B cell (primary cell): ENCODE results near the gene THAP8. TPM values are rescaled to one million over a fixed set of nuclear protein-coding genes. Genes with fewer than 3 reads are reported as not detected.

Experiments used
- ATAC-seq: fragments of 200-7000 bp; cut with Tn5 transposase; one replicate; pipeline ENCODE4 v1.10.0; 2021; ENCODE audit warnings: low read depth, mild to moderate bottlenecking, moderate number of reproducible peaks, moderate library complexity
- CTCF ChIA-PET: fragments of 350-600 bp; sonication (Branson Sonifier 250); formaldehyde crosslinking; loops from one replicate; lab custom pipeline; 2021; ENCODE audit warnings: antibody characterized with exemption, inconsistent platforms; lab: Charles Lee
- POLR2A ChIA-PET: fragments of 350-600 bp; sonication (Branson Sonifier 250); formaldehyde crosslinking; loops from one replicate; lab custom pipeline; 2021; ENCODE audit warnings: antibody characterized with exemption; lab: Charles Lee
- DNase-seq: peaks from one replicate; pipeline ENCODE4 v3.0.0; 2013
- H2AFZ ChIP-seq: 2 replicates; pipeline ENCODE4 v1.6.1; 2012; ENCODE audit warnings: mild to moderate bottlenecking, low read depth, low read length; ENCODE audit not compliant: insufficient read depth, poor library complexity, severe bottlenecking
- H3K27ac ChIP-seq, 2 donors: 1 replicate in 1 of 2; 2 replicates in 1 of 2; pipeline ENCODE4 v1.5.1; 2012 to 2013; ENCODE audit warnings: low read length in 2 of 2, mild to moderate bottlenecking in 2 of 2, moderate library complexity in 1 of 2
- H3K27me3 ChIP-seq, 4 experiments: fragments of 200-600 bp in 1 of 4; sonication (generic) in 1 of 4; replicated peaks in 1 of 4; 1 replicate in 2 of 4; 2 replicates in 2 of 4; pipeline versions ENCODE4 v1.6.1 to v1.7.0; 2013 to 2016; ENCODE audit warnings: low read length in 3 of 4, mild to moderate bottlenecking in 2 of 4, mixed read lengths in 1 of 4, moderate library complexity in 1 of 4; ENCODE audit not compliant: insufficient read depth in 4 of 4, control insufficient read depth in 3 of 4; ENCODE audit errors: control extremely low read depth in 1 of 4
- H3K36me3 ChIP-seq, 2 experiments: replicated peaks in 1 of 2; 1 replicate in 1 of 2; 2 replicates in 1 of 2; pipeline versions ENCODE4 v1.6.1 to v1.7.1; 2013; ENCODE audit warnings: low read length in 1 of 2; ENCODE audit not compliant: insufficient read depth in 2 of 2, control insufficient read depth in 1 of 2; ENCODE audit errors: control extremely low read depth in 1 of 2, extremely low read depth in 1 of 2
- H3K4me1 ChIP-seq, 2 donors: fragments of 200-600 bp in 1 of 2; sonication (generic) in 1 of 2; 1 replicate in 1 of 2; 2 replicates in 1 of 2; pipeline versions ENCODE4 v1.5.1 to v1.6.1; 2013 to 2017; ENCODE audit warnings: low read length in 2 of 2; ENCODE audit not compliant: control insufficient read depth in 2 of 2, insufficient read depth in 2 of 2
- H3K4me2 ChIP-seq: replicated peaks from 2 replicates; pipeline ENCODE3; 2012; ENCODE audit warnings: mild to moderate bottlenecking, low read depth, low read length; ENCODE audit not compliant: poor library complexity, severe bottlenecking
- H3K4me3 ChIP-seq, 5 experiments: fragments of 200-600 bp in 1 of 5; sonication (generic) in 1 of 5; 1 replicate in 3 of 5; 2 replicates in 2 of 5; pipeline versions ENCODE4 v1.5.1 to v1.7.0; 2011 to 2016; ENCODE audit warnings: low read length in 4 of 5, mild to moderate bottlenecking in 4 of 5, low read depth in 2 of 5, control low read depth in 1 of 5, moderate library complexity in 1 of 5; ENCODE audit not compliant: insufficient read depth in 1 of 5; ENCODE audit errors: control extremely low read depth in 1 of 5, extremely low read depth in 1 of 5
- H3K79me2 ChIP-seq: fragments of 200-600 bp; sonication (generic); one replicate; pipeline ENCODE4 v1.6.0; 2016; ENCODE audit warnings: low read length; ENCODE audit not compliant: control insufficient read depth, insufficient read depth
- H3K9ac ChIP-seq: fragments of 200-600 bp; sonication (generic); 2 replicates; pipeline ENCODE4 v1.6.1; 2017; ENCODE audit warnings: mild to moderate bottlenecking, low read length, moderate library complexity
- H3K9me3 ChIP-seq, 3 donors: one replicate each; pipeline versions ENCODE4 v1.6.1 to v1.7.1; 2013; ENCODE audit warnings: low read length in 2 of 3; ENCODE audit not compliant: control insufficient read depth in 2 of 3, insufficient read depth in 1 of 3; ENCODE audit errors: control extremely low read depth in 1 of 3
- H4K20me1 ChIP-seq: 2 replicates; pipeline ENCODE4 v1.6.0; 2012; ENCODE audit warnings: mild to moderate bottlenecking, low read length; ENCODE audit not compliant: insufficient read depth, control insufficient read depth, poor library complexity, severe bottlenecking
- H3K27ac Mint-ChIP-seq: one replicate; pipeline ENCODE4 v1.8.0; 2021; ENCODE audit warnings: mixed read lengths
- H3K27me3 Mint-ChIP-seq: one replicate; pipeline ENCODE4 v1.8.0; 2021; ENCODE audit warnings: mixed read lengths
- H3K4me1 Mint-ChIP-seq: one replicate; pipeline ENCODE4 v1.8.0; 2021; ENCODE audit warnings: mixed read lengths
- H3K4me3 Mint-ChIP-seq: one replicate; pipeline ENCODE4 v1.8.0; 2021; ENCODE audit warnings: mixed read lengths
- H3K9me3 Mint-ChIP-seq: one replicate; pipeline ENCODE4 v1.8.0; 2022; ENCODE audit warnings: mixed read lengths; ENCODE audit not compliant: insufficient read depth
- CTCF ChIP-seq: fragments of 200-600 bp; IDR thresholded peaks from one replicate; pipeline ENCODE4 v1.8.0; 2022; ENCODE audit warnings: antibody characterized with exemption, mild to moderate bottlenecking
- EZH2 ChIP-seq: IDR thresholded peaks from 2 replicates; pipeline ENCODE4 v1.6.1; 2012; ENCODE audit warnings: borderline replicate concordance, low read depth, mild to moderate bottlenecking, moderate library complexity, low read length; ENCODE audit not compliant: insufficient read depth, poor library complexity, severe bottlenecking
- WGBS: methylation state at CpG from one replicate; pipeline ENCODE4 v1.1.5; 2013; ENCODE audit warnings: missing lambda C conversion rate; ENCODE audit not compliant: insufficient coverage; 5-methylcytosine and 5-hydroxymethylcytosine counted together
- intact Hi-C: fragments of 100-400 bp; cut with micrococcal nuclease; formaldehyde crosslinking; loops from one replicate; pipeline ENCODE4 v1.10.0; 2022
- polyA plus RNA-seq: library from polyadenylated mRNA; depleted of rRNA; stranded (reverse); fragments of >200 nt; gene quantifications from 2 replicates; pipeline ENCODE4 v1.2.3, GENCODE V29; 2012
- total RNA-seq, 2 donors: library from RNA; stranded (reverse); fragments of 120-200 nt in 1 of 2; gene quantifications; 1 replicate in 1 of 2; 2 replicates in 1 of 2; pipeline versions ENCODE4 v1.2.3 to v1.2.4, GENCODE V29; 2013 to 2022

Gene THAP8
- total and polyA plus RNA-seq, 2 donors (not counting 1 experiment from before 2014, with no cell fraction given), result 4.5 to 5.7 TPM

GRCh38 chr19:36081894-36082293 is 27.8 kb upstream of the THAP8 start:
- Histone ChIP-seq H3K79me2 (no peaks in the 10 kb centered on the region), H3K4me2 (no peak overlapping the region), H3K4me1 (no peaks in the 10 kb centered on the region), H4K20me1 (no peaks in the 10 kb centered on the region), H3K36me3 (peaks cover 0 to 6% of the 10 kb centered on the region in 2 experiments), H3K4me3 (no peak overlapping the region), H3K9me3 (no peaks in the 10 kb centered on the region), H2AFZ (no peak overlapping the region), H3K27ac (no peak overlapping the region), H3K9ac (no peak overlapping the region), H3K27me3 (no peaks in the 10 kb centered on the region)
- H3K9me3 Mint-ChIP-seq, result no peaks in the 10 kb centered on the region
- no peak for TF ChIP-seq EZH2
- TF ChIP-seq CTCF, result no peak
- H3K27me3 Mint-ChIP-seq, result no peaks in the 10 kb centered on the region
- POLR2A ChIA-PET, result no interaction called here
- 98% methylated on average over 7 of the region's 7 CpGs for WGBS
- no peak overlapping the region for H3K27ac Mint-ChIP-seq
- CTCF ChIA-PET, result no interaction called here
- DNase-seq (no peak), ATAC-seq (no peak)
- no peaks in the 10 kb centered on the region for H3K4me1 Mint-ChIP-seq
- H3K4me3 Mint-ChIP-seq, result no peak overlapping the region
- intact Hi-C loops, result no loop called here

GRCh38 chr19:36081385-36081784 is 27.3 kb upstream of the THAP8 start:
- POLR2A ChIA-PET, result no interaction called here
- H3K4me3 ChIP-seq, result no peak overlapping the region
- H3K4me2 ChIP-seq, result no peak overlapping the region
- no peaks in the 10 kb centered on the region for H3K27me3 Mint-ChIP-seq
- no peaks in the 10 kb centered on the region for H4K20me1 ChIP-seq
- no peaks in the 10 kb centered on the region for H3K9me3 Mint-ChIP-seq
- no peak for DNase-seq
- no peak overlapping the region for H3K27ac ChIP-seq
- CTCF ChIA-PET, result no interaction called here
- 100% methylated on average over 3 of the region's 3 CpGs for WGBS
- H3K9me3 ChIP-seq, result no peaks in the 10 kb centered on the region
- H3K4me3 Mint-ChIP-seq, result no peak overlapping the region
- no peak for TF ChIP-seq EZH2
- TF ChIP-seq CTCF, result no peak
- H3K4me1 ChIP-seq, result no peaks in the 10 kb centered on the region
- H3K27ac Mint-ChIP-seq, result no peak overlapping the region
- H3K36me3 ChIP-seq, result peaks cover 0 to 6% of the 10 kb centered on the region in 2 experiments
- no peak overlapping the region for H3K9ac ChIP-seq
- no peaks in the 10 kb centered on the region for H3K79me2 ChIP-seq
- H2AFZ ChIP-seq, result no peak overlapping the region
- no peaks in the 10 kb centered on the region for H3K4me1 Mint-ChIP-seq
- intact Hi-C loops, result no loop called here
- H3K27me3 ChIP-seq, result no peaks in the 10 kb centered on the region
- ATAC-seq, result no peak
